Measurements from ENCODE around the gene BLOC1S1. TPM values are rescaled to one million over a fixed set of nuclear protein-coding genes. Genes with fewer than 3 reads are reported as not detected.

BLOC1S1 gene
- polyA plus RNA-seq, 4 donors = 177 to 688 (median 434) TPM

- 77 to 82% (median 78%) methylated on average over 6 of the region's 6 CpGs for WGBS, 3 donors
- Histone ChIP-seq H3K4me3 (ENCODE audit: low read depth in 1 of 3, low read length in 3 of 3) (no peak overlapping the region), H3K27ac (ENCODE audit: low read depth in 1 of 3, low read length in 2 of 3) (peak overlapping the region in 1 of 3 donors; percentile 62), H3K27me3 (ENCODE audit: control insufficient read depth in 3 of 3, insufficient read depth in 3 of 3, low read length in 3 of 3) (peaks cover 0 to 18% (median 0%) of the 10 kb centered on the region in 3 donors), H3K36me3 (ENCODE audit: control insufficient read depth in 3 of 3, insufficient read depth in 2 of 3, low read depth in 1 of 3, low read length in 3 of 3) (no peaks in the 10 kb centered on the region), H3K9me3 (ENCODE audit: control insufficient read depth in 2 of 2, insufficient read depth in 1 of 2, low read depth in 1 of 2, low read length in 1 of 2) (no peaks in the 10 kb centered on the region), H3K4me1 (ENCODE audit: control insufficient read depth in 3 of 3, insufficient read depth in 2 of 3, low read depth in 1 of 3, low read length in 2 of 3) (peaks cover 0 to 31% (median 3%) of the 10 kb centered on the region in 3 donors)
- DNase-seq (no peak), FAIRE-seq (no peak)
These were observed 11.7 kb upstream of the BLOC1S1 start for GRCh38 chr12:55703901-55704761.

DNA sequence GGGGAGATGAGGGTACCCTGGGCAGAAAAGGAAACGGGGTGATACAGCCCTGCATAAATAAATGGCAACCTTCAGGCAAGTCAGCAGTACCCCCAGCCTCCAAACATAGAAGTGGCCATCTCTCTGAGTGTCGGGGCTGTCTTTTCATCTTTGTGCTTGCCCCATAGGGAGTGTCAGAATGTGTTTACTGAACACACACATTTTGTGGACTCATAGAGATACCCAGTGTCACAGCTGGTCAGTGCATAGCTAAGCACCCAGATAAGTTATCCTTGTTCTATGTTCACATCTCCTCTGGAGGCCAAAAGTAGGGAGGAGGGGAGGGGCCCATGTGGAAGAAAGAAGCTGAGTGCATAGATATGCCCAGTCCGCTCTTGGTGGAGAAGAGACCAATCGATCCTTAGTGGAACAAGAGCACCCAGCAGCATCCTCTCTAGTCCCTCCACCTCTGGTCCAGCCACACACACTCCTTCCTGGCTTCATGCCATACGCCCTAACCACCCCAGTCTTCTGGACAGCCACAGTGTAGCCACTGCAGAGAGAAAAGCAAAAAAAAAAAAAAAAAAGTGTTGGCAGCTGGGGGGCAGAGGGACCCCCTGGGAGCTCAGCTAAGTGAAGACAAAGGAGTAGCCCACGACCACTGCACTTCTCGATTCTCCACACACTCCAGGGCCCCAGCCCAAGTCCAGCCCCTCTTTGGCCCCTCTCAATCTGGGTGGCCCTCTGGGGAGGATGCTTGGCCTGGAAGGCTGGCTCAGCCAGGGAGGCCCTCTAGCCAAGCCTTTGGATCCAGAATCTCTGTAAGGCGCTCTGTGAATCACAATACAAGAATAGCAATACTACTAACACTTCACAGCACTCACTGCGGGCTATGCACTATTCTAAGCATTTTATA, 10.8 kb upstream of the BLOC1S1 start:
- peaks cover 0 to 21% (median 0%) of the 10 kb centered on the region in 3 donors for H3K4me1 ChIP-seq (ENCODE audit: control insufficient read depth in 3 of 3, insufficient read depth in 2 of 3, low read depth in 1 of 3, low read length in 2 of 3)
- no peak for DNase-seq
- H3K9me3 ChIP-seq (ENCODE audit: control insufficient read depth in 2 of 2, insufficient read depth in 1 of 2, low read depth in 1 of 2, low read length in 1 of 2) = no peaks in the 10 kb centered on the region
- no peak overlapping the region for H3K4me3 ChIP-seq (ENCODE audit: low read depth in 1 of 3, low read length in 3 of 3)
- FAIRE-seq = no peak
- H3K27ac ChIP-seq (ENCODE audit: low read depth in 1 of 3, low read length in 2 of 3) = peak overlapping the region in 1 of 3 donors; percentile 33
- no peaks in the 10 kb centered on the region for H3K36me3 ChIP-seq (ENCODE audit: control insufficient read depth in 3 of 3, insufficient read depth in 2 of 3, low read depth in 1 of 3, low read length in 3 of 3)
- H3K27me3 ChIP-seq (ENCODE audit: control insufficient read depth in 3 of 3, insufficient read depth in 3 of 3, low read length in 3 of 3) = peaks cover 0 to 27% (median 0%) of the 10 kb centered on the region in 3 donors
- 70 to 79% (median 74%) methylated on average over 9 of the region's 9 CpGs for WGBS, 3 donors

DNA sequence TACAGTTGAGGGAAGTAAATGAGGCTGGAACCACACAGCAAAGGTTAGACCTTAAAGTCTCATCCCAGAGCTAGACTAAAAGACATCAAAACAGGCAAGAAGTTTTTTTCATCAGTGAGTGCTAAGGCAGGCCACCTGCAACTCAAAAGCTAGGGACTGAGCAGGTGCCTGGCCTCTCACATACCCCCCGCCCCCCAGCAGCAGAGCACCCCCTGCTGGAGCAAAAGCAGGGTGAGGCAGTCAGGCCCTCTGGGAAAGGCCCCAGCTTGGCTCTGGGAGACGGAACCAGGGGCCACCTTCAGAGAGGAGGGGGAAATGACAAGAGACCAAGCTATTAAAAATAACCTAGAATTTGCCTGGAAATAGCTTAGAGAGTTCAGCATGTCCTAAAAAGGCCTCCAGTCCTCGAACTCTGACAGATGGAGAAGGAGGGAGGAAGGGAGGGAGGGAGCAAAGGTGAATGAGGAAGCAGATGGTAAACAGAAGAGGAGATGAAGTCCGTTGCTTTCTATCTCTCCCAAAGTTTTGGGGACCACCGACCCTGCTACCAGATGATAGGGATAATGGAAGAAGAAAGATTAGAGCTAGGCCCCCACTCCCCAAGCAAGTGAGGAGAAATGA, 10.0 kb upstream of the BLOC1S1 start:
- Histone ChIP-seq H3K4me1 (ENCODE audit: control insufficient read depth in 3 of 3, insufficient read depth in 2 of 3, low read depth in 1 of 3, low read length in 2 of 3) (peaks cover 0 to 20% (median 0%) of the 10 kb centered on the region in 3 donors), H3K27me3 (ENCODE audit: control insufficient read depth in 3 of 3, insufficient read depth in 3 of 3, low read length in 3 of 3) (peaks cover 0 to 34% (median 0%) of the 10 kb centered on the region in 3 donors), H3K9me3 (ENCODE audit: control insufficient read depth in 2 of 2, insufficient read depth in 1 of 2, low read depth in 1 of 2, low read length in 1 of 2) (no peaks in the 10 kb centered on the region), H3K27ac (ENCODE audit: low read depth in 1 of 3, low read length in 2 of 3) (no peak overlapping the region), H3K4me3 (ENCODE audit: low read depth in 1 of 3, low read length in 3 of 3) (peak overlapping the region in 1 of 3 donors; percentile 69), H3K36me3 (ENCODE audit: control insufficient read depth in 3 of 3, insufficient read depth in 2 of 3, low read depth in 1 of 3, low read length in 3 of 3) (no peaks in the 10 kb centered on the region)
- 14 to 34% (median 28%) methylated on average over 5 of the region's 5 CpGs for WGBS, 3 donors
- DNase-seq = peak; percentile 44 to 52
- FAIRE-seq = no peak

GRCh38 chr12:55706568-55707218, 9.2 kb upstream of the BLOC1S1 start:
- H3K36me3 ChIP-seq (ENCODE audit: control insufficient read depth in 3 of 3, insufficient read depth in 2 of 3, low read depth in 1 of 3, low read length in 3 of 3) = no peaks in the 10 kb centered on the region
- DNase-seq (no peak), FAIRE-seq (no peak)
- peaks cover 0 to 20% (median 0%) of the 10 kb centered on the region in 3 donors for H3K4me1 ChIP-seq (ENCODE audit: control insufficient read depth in 3 of 3, insufficient read depth in 2 of 3, low read depth in 1 of 3, low read length in 2 of 3)
- H3K9me3 ChIP-seq (ENCODE audit: control insufficient read depth in 2 of 2, insufficient read depth in 1 of 2, low read depth in 1 of 2, low read length in 1 of 2) = no peaks in the 10 kb centered on the region
- H3K4me3 ChIP-seq (ENCODE audit: low read depth in 1 of 3, low read length in 3 of 3) = peak overlapping the region in 2 of 3 donors; percentile 52 to 69
- peak overlapping the region in 2 of 3 donors; percentile 13 to 14 for H3K27ac ChIP-seq (ENCODE audit: low read depth in 1 of 3, low read length in 2 of 3)
- peaks cover 0 to 36% (median 0%) of the 10 kb centered on the region in 3 donors for H3K27me3 ChIP-seq (ENCODE audit: control insufficient read depth in 3 of 3, insufficient read depth in 3 of 3, low read length in 3 of 3)
- 69 to 79% (median 75%) methylated on average over 2 of the region's 2 CpGs for WGBS, 3 donors

- no peak for FAIRE-seq
- no peaks in the 10 kb centered on the region for H3K9me3 ChIP-seq (ENCODE audit: control insufficient read depth in 2 of 2, insufficient read depth in 1 of 2, low read depth in 1 of 2, low read length in 1 of 2)
- 7 to 13% (median 8%) methylated on average over 19 to 22 of the region's 22 CpGs for WGBS, 3 donors
- peaks cover 0 to 42% (median 0%) of the 10 kb centered on the region in 3 donors for H3K27me3 ChIP-seq (ENCODE audit: control insufficient read depth in 3 of 3, insufficient read depth in 3 of 3, low read length in 3 of 3)
- H3K4me3 ChIP-seq (ENCODE audit: low read depth in 1 of 3, low read length in 3 of 3) = peak overlapping the region; percentile 32 to 69 (median 52)
- peak overlapping the region in 2 of 3 donors; percentile 13 to 14 for H3K27ac ChIP-seq (ENCODE audit: low read depth in 1 of 3, low read length in 2 of 3)
- H3K4me1 ChIP-seq (ENCODE audit: control insufficient read depth in 3 of 3, insufficient read depth in 2 of 3, low read depth in 1 of 3, low read length in 2 of 3) = peaks cover 0 to 20% (median 0%) of the 10 kb centered on the region in 3 donors
- DNase-seq = no peak
- no peaks in the 10 kb centered on the region for H3K36me3 ChIP-seq (ENCODE audit: control insufficient read depth in 3 of 3, insufficient read depth in 2 of 3, low read depth in 1 of 3, low read length in 3 of 3)
These were observed 8.6 kb upstream of the BLOC1S1 start for GRCh38 chr12:55707219-55707671.

- H3K4me1 ChIP-seq (ENCODE audit: control insufficient read depth in 3 of 3, insufficient read depth in 2 of 3, low read depth in 1 of 3, low read length in 2 of 3) = peaks cover 0 to 16% (median 0%) of the 10 kb centered on the region in 3 donors
- no peaks in the 10 kb centered on the region for H3K9me3 ChIP-seq (ENCODE audit: control insufficient read depth in 2 of 2, insufficient read depth in 1 of 2, low read depth in 1 of 2, low read length in 1 of 2)
- no peaks in the 10 kb centered on the region for H3K36me3 ChIP-seq (ENCODE audit: control insufficient read depth in 3 of 3, insufficient read depth in 2 of 3, low read depth in 1 of 3, low read length in 3 of 3)
- WGBS, 3 donors = 0 to 1% (median 1%) methylated on average over 25 to 39 of the region's 39 CpGs
- peaks cover 0 to 50% (median 0%) of the 10 kb centered on the region in 3 donors for H3K27me3 ChIP-seq (ENCODE audit: control insufficient read depth in 3 of 3, insufficient read depth in 3 of 3, low read length in 3 of 3)
- FAIRE-seq = no peak
- DNase-seq = peak; percentile 50 to 70
- H3K27ac ChIP-seq (ENCODE audit: low read depth in 1 of 3, low read length in 2 of 3) = peak within 1 kb of the TSS in 2 of 3 donors; percentile 13 to 14
- H3K4me3 ChIP-seq (ENCODE audit: low read depth in 1 of 3, low read length in 3 of 3) = peak within 1 kb of the TSS; percentile 32 to 69 (median 52)
These were observed 7.8 kb upstream of the BLOC1S1 start, which contains the start of gene ITGA7 for GRCh38 chr12:55707841-55708694. ITGA7 (minus strand) TSS chr12:55707904; CDS start chr12:55707682, 222 bp downstream.

GRCh38 chr12:55708695-55709233, 7.1 kb upstream of the BLOC1S1 start:
- no peak overlapping the region for H3K4me3 ChIP-seq (ENCODE audit: low read depth in 1 of 3, low read length in 3 of 3)
- H3K27me3 ChIP-seq (ENCODE audit: control insufficient read depth in 3 of 3, insufficient read depth in 3 of 3, low read length in 3 of 3) = peaks cover 0 to 50% (median 0%) of the 10 kb centered on the region in 3 donors
- no peak overlapping the region for H3K27ac ChIP-seq (ENCODE audit: low read depth in 1 of 3, low read length in 2 of 3)
- WGBS, 3 donors = 7 to 23% (median 13%) methylated on average over 3 of the region's 3 CpGs
- no peaks in the 10 kb centered on the region for H3K36me3 ChIP-seq (ENCODE audit: control insufficient read depth in 3 of 3, insufficient read depth in 2 of 3, low read depth in 1 of 3, low read length in 3 of 3)
- no peak for DNase-seq
- H3K9me3 ChIP-seq (ENCODE audit: control insufficient read depth in 2 of 2, insufficient read depth in 1 of 2, low read depth in 1 of 2, low read length in 1 of 2) = no peaks in the 10 kb centered on the region
- FAIRE-seq = no peak
- peaks cover 0 to 14% (median 0%) of the 10 kb centered on the region in 3 donors for H3K4me1 ChIP-seq (ENCODE audit: control insufficient read depth in 3 of 3, insufficient read depth in 2 of 3, low read depth in 1 of 3, low read length in 2 of 3)
